DLD1 (cell line): ENCODE measurements around the gene RAD23A.
"Not testable (repeated sequence)": the region's sequence is repeated elsewhere in the genome, so short reads cannot be mapped to it uniquely, and the experiment has no call there.

Experiments used
- in situ Hi-C: cut with HindIII; loops from 2 replicates; pipeline ENCODE4 v1.10.0; 2017; ENCODE audit warnings: low sequenced_read_pairs

RAD23A gene

GRCh38 chr19:12937927-12938778, 7.5 kb upstream of the RAD23A start, which contains the start of gene CALR:
Gene CALR, plus strand, starts transcription at chr19:12938609. Its CDS starts 71 bp downstream, at chr19:12938680.
- in situ Hi-C loops = no loop called here

- in situ Hi-C loops = no loop called here
Observed at GRCh38 chr19:12938779-12939601, 6.7 kb upstream of the RAD23A start.

GRCh38 chr19:12939975-12940423, 5.7 kb upstream of the RAD23A start:
- in situ Hi-C loops = no loop called here

GRCh38 chr19:12940897-12941296, 4.8 kb upstream of the RAD23A start:
- in situ Hi-C loops = no loop called here

- in situ Hi-C loops = no loop called here
Observed at GRCh38 chr19:12943437-12944044, 2.1 kb upstream of the RAD23A start.

- in situ Hi-C loops = no loop called here
Observed at GRCh38 chr19:12944104-12944674, 1.5 kb upstream of the RAD23A start.

GRCh38 chr19:12946092-12946721, 545 bp downstream of the RAD23A start:
- in situ Hi-C loops = no loop called here

GRCh38 chr19:12946731-12947496, 1.3 kb downstream of the RAD23A start:
- in situ Hi-C loops = no loop called here

GRCh38 chr19:12947702-12948611, 2.3 kb downstream of the RAD23A start:
- in situ Hi-C loops = no loop called here

- in situ Hi-C loops = no loop called here
Observed at GRCh38 chr19:12948612-12949362, 3.1 kb downstream of the RAD23A start.

GRCh38 chr19:12949363-12950283, 4.0 kb downstream of the RAD23A start:
- in situ Hi-C loops = no loop called here

GRCh38 chr19:12952050-12952449, 6.4 kb downstream of the RAD23A start:
- in situ Hi-C loops = not testable (repeated sequence)

GRCh38 chr19:12952488-12953137, 7.0 kb downstream of the RAD23A start:
- in situ Hi-C loops = no loop called here

- in situ Hi-C loops = no loop called here
Observed at GRCh38 chr19:12953138-12953798, 7.6 kb downstream of the RAD23A start.

- in situ Hi-C loops = no loop called here
Observed at GRCh38 chr19:12953799-12954611, 8.3 kb downstream of the RAD23A start.
